ENCODE results near the gene MRPL1. TPM values are rescaled to one million over a fixed set of nuclear protein-coding genes. Genes with fewer than 3 reads are reported as not detected.

Gene MRPL1
- total and polyA plus RNA-seq, 9 of the 15 experiments (the other 6 are each of a cell fraction or from before 2014, with no cell fraction given) = 38.4 to 75.7 (median 63.7) TPM

GRCh38 chr4:77818073-77818601 is 44.5 kb upstream of the MRPL1 start (continued):
- TF ChIP-seq E2F1 (CRISPR knock-in tag; IDR thresholded peaks at IDR 0.05) (no peak), CBX3 (IDR thresholded peaks at IDR 0.05; ENCODE audit: borderline replicate concordance in 1 of 2, low read length in 2 of 2) (peak in 1 of 2 experiments; percentile 26; a peak in 1 of 3 replicates), NFE2L1 (tag; IDR thresholded peaks at IDR 0.05; ENCODE audit: borderline replicate concordance, low read depth) (no peak), KDM1A (IDR thresholded peaks at IDR 0.05) (no peak; a peak in 1 of 4 replicates), FOSL1 (tag; conservative IDR thresholded peaks at IDR 0.05) (peak; percentile 25; the same call in 1 of the 2 replicates), FOXK2 (conservative IDR thresholded peaks at IDR 0.05 in 1 of 2, IDR thresholded peaks at IDR 0.05 in 1 of 2; ENCODE audit: low read depth in 2 of 2) (peak; percentile 25 to 38; a peak in 2 of 4 replicates), ETV5 (CRISPR knock-in tag; IDR thresholded peaks at IDR 0.05; ENCODE audit: low read depth) (peak; percentile 52), MLLT1 (IDR thresholded peaks at IDR 0.05) (peak; percentile 61 to 66; a peak in 1 of 4 replicates), PHF21A (IDR thresholded peaks at IDR 0.05; ENCODE audit: borderline replicate concordance, low read depth) (peak; percentile 50; the same call in 1 of the 2 replicates), SIN3A (IDR thresholded peaks at IDR 0.05; ENCODE audit: borderline replicate concordance in 2 of 2, control insufficient read depth in 1 of 2, low read depth in 2 of 2, low read length in 2 of 2) (peak; percentile 30 to 45; a peak in 1 of 4 replicates), ETV6 (IDR thresholded peaks at IDR 0.05; ENCODE audit: borderline replicate concordance in 1 of 2, low read depth in 2 of 2, low read length in 1 of 2) (no peak), ETV6 (CRISPR knock-in tag; IDR thresholded peaks at IDR 0.05; ENCODE audit: borderline replicate concordance) (no peak), CREB3L1 (IDR thresholded peaks at IDR 0.05; ENCODE audit: borderline replicate concordance, low read depth) (0 out of 2 replicates have a peak, but pooled peaks have one; percentile 28), EZH2 (IDR thresholded peaks at IDR 0.05; ENCODE audit: borderline replicate concordance, low read depth, low read length) (no peak), RAD51 (IDR thresholded peaks at IDR 0.05; ENCODE audit: borderline replicate concordance, low read depth) (no peak), GTF2B (IDR thresholded peaks at IDR 0.05; ENCODE audit: extremely low read depth, insufficient read length) (no peak), TGIF2 (CRISPR knock-in tag; IDR thresholded peaks at IDR 0.05) (no peak), SOX6 (IDR thresholded peaks at IDR 0.05) (no peak), ZNF778 (CRISPR knock-in tag; IDR thresholded peaks at IDR 0.05) (no peak), ID3 (CRISPR knock-in tag; IDR thresholded peaks at IDR 0.05) (no peak), ID3 (tag; IDR thresholded peaks at IDR 0.05) (no peak), FUS (optimal IDR thresholded peaks at IDR 0.05; ENCODE audit: low read depth, low read length) (no peak), NCOA2 (IDR thresholded peaks at IDR 0.05; ENCODE audit: partially characterized antibody in 2 of 2) (no peak)

All from K562 (cell line).